ENCODE measurements around the gene TMEM31.

Gene TMEM31

GRCh38 chrX:103710609-103711008 is at the start of gene TMEM31:
TSS of gene TMEM31 (plus strand) at chrX:103710909. CDS start at chrX:103712259, 1,350 bp downstream.
- FAIRE-seq: no peak

- FAIRE-seq: no peak
These were observed 46.5 kb upstream of the TMEM31 start for GRCh38 chrX:103663981-103664762.

GRCh38 chrX:103666202-103667107 is 44.3 kb upstream of the TMEM31 start:
- no peak for FAIRE-seq

DNA sequence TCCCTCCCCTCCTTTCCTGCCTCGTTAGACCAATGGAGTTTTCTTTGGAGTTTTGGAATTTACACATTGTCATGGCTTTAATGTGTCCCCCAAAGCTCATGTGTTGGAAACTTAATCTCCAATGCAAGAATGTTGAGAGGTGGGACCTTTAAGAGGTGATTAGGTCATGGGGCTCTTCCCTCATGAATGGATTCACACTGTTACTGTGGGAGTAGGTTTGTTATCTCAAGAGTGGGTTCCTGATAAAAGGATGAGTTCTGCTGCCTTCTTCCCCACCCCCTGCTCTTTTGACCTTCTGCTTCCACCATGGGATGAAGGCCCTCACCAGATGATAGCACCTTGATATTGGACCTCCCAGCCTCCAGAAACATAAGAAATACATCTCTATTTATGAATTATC is 41.0 kb upstream of the TMEM31 start:
- FAIRE-seq: no peak

DNA sequence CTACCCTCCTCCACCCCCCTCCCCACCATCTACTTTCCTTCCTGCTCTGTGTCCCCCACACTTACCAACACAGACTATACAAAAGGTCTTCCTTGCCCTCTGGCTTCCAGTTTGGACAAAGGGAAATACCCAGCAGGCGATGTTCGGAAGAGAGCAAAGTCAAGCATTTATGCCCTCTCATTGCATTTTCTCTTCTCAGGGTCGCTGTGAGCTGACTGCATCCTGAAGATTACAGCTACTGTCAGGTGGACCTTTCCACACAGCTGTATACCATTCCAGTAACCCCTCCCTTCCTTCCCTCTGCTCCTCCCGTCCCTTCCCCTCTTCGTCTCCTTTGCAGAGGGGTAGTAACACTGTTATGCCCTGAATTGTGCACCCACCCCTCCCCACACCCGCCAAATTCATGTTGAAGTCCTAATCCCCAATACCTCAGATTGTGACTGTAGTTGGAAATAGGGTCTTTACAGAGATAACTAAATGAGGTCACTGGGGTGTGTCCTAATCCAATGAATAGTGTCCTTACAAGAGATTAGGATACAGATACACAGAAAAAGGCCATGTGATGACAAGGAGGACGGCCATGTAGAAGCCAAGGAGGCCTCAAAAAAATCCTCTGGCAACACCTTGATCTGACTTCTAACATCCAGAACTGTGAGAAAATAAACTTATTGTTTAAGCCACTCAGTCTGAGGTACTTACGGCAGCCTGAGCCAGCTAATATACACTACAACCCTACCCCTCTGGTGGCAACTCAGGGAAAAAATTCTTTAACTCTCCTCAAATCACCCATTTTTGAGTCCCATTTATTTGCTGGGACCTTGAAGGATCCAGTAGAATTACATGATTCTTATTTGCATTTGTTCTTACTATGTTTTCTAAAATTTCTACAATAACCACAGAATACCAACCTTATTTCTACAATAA is 35.9 kb upstream of the TMEM31 start:
- FAIRE-seq: no peak

GRCh38 chrX:103678199-103678993 is 32.3 kb upstream of the TMEM31 start:
- FAIRE-seq: no peak

DNA sequence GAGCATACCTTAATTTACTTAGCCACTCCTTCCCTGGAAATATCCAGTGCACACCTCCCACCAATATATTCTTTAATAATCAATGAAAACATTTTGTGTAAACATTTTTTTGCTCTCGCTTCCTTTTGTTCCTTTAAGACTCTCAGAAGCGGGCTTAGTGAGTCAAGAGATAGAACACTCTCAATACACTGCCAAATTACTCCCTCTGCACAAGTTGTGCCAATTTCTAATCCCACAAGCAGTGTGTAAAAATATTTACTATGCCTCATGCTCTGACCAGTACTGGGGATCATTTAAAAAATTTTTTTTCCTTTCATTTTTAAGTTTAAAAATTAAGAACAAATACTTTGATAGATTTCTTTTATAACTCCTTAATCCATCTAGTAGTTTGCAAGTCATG is 29.3 kb upstream of the TMEM31 start:
- FAIRE-seq: no peak

DNA sequence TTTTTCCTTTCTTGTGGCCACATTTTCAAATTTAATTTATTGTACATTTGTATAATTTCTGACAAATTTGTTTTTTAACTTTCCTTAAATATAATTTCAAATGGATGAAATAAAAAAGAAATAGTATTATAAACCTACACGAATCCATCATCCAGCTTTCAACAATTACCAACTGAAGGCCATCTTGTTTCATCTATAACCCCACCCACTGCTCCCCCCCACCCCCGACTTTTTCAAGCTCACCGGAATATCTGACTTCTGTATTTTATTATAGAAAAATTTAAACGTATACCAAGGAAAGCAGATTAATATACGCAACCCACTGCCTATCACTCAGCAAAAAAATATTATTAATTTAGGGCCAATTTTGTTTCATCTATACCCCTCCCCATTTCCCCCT is 25.3 kb upstream of the TMEM31 start:
- no peak for FAIRE-seq

- peak; percentile 99 for FAIRE-seq
These were observed 24.3 kb upstream of the TMEM31 start, which contains the start of gene MORF4L2 for GRCh38 chrX:103686199-103687072. TSS of gene MORF4L2 (minus strand) at chrX:103686699. CDS start at chrX:103677027, 9,672 bp downstream.

DNA sequence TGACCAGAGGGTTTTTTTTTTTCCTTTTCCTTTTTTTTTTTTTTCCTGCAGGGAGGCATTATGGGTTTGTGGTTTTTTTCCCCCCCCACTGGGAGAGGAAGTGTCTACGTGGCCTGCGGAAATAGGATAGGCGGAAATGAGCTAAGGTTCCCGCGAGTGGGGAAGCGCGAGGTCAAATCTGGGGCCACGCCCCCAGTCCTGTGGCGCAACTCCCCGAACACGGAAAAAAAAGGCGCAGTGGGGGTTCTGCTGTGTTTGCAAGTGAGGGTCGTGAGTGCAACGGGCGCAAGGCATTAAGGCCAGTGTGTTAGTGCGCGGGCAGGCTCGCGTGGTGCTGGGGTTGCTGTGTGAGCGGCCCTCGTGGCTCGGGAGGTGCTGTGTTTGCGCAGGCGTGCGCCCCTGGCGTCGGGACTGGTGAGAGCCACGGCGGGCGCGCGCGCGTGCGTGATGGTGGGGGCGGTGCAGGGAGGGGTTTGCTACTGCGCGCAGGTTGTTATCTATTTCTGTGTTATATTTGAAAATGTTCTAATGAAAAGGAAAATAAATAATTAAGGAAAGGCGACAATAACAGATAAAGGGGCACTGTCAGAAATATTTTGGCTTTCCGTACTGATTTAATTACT is 23.5 kb upstream of the TMEM31 start:
- no peak for FAIRE-seq

- no peak for FAIRE-seq
These were observed 23.0 kb upstream of the TMEM31 start for GRCh38 chrX:103687696-103688201.

DNA sequence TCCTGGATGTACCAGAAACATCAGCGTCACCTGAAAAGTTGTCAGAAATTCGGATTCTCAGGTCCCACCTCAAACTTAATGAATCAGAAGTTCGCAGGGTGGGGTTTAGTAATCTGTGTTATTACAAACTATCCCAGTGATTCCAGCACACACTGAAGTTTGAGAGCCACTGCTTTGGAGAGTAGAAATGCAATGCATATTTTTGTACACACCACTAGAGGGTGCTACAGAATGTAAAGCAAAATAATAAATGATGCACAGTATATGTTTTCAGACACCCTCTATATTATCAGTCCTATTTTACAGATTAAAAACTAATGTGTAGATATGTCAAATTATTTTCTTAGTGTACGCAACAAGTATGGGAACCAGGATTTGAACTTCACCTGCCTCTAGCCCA is 21.8 kb upstream of the TMEM31 start:
- FAIRE-seq: peak; percentile 55

DNA sequence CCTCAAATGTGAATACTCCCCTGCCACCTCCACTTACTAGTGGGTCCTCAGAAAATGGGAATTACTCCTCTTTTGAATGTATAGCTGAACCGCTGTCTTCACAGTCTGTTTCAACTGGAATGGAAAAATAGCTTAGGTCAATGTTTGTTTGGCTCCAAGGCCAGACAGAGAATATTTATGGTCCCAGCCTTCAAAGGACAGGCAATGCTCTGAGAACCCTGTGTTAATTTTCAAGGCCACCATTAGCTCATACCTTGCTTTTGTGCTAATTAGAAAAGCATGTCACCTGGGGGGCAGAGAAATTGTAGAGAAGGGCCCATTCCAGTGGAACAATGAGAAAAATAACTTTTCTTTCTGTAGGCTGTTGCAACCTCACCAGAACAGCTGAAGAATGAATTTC is 19.6 kb upstream of the TMEM31 start:
- FAIRE-seq: no peak

- FAIRE-seq: no peak
These were observed 13.0 kb upstream of the TMEM31 start for GRCh38 chrX:103697687-103698086.

DNA sequence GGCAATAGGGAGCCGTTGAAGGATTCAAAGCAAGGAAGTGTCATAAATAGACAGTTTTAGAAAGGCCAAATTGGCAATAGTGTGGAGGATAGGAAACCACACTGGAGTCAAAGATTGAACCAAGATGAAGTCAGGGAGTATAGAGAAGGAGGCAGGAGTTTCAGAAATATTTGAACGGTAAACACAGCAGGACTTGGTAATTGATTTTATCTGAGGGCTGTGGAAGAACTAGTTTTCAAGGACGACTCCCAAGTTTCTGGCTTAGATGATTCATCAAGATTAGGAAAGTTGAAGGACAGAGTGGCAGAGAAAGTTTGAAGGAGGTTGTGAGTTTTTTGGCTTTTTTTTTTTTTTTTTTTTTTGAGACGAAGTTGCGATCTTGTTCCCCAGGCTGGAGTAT is 11.5 kb upstream of the TMEM31 start:
- FAIRE-seq: no peak

- FAIRE-seq: no peak
These were observed 5.8 kb upstream of the TMEM31 start for GRCh38 chrX:103704863-103705262.

DNA sequence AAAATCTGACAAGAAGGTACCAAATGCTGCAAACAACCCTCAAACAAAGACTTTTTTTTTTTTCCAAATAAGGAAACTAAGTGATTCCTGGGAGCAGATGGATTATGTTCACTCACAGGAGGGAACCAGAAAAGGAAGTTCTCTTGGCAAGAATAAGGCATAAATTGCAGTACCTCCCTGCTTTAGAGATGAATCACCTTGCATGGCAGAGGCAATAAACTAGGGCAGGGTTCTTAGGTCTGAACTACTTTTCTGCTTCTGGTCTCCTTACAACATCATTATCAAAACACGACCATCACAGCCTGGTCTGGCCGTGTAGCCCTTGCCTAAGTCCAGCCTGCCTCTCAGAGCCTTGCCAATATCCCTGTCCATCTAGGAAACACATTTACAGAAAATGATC is 6.3 kb downstream of the TMEM31 start:
- FAIRE-seq: no peak

DNA sequence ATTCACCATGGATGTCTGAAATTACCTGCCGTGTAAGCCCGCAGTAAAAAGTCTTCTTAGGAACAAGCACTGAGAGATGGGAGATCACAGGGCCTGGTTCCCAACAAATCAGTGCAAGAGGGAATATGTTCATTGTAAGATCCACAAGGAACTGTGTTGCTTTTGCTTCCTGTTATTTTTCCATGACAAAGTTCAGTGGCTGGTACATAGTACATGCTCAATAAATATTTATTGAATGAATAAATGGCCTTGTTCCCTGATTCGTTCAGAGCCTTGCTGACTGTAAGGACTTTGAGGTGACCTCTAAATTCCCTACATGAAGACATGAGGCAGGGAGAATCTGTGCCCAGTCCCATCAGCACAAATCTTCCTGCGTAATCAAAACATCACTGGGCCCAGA is 7.4 kb downstream of the TMEM31 start:
- no peak for FAIRE-seq

DNA sequence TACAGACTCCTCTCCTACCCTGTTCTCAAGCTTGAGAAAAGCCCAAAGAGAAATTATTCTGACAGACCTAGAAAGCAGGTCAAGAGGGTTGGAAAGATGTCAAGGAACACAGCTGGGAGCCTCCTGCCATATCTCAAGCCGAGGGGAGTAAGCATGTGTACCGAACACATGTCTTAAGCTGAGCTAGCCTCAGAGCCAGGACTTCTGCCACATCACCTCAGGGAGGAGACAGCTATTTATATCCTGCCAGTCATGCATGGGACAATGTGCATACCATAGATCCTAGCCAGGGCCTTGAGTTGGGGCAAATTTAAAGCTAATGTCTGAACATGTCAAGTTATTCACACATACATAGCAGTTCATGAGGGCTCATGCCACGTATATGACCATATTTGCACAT is 11.8 kb downstream of the TMEM31 start:
- no peak for FAIRE-seq

DNA sequence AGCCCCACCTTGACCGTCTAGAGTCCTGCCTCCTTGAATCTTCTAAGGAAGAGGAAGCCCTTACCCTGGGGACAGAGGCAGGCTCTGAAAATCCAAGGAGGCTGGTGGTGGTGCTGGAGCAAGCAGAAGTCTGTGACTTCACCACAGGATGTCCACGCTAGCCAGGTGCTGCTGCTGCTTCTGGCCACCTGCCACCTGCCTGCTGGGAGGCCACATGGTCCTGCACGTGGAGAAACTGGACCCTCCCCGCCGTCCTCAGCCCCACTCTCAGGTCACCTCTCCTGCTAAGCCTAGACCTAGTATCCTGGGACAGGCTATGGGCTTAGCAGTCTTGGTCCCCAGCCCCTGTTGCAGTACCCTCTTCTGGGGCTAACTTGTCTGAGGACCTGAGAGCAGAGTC is 15.8 kb downstream of the TMEM31 start:
- no peak for FAIRE-seq
